HCT116 (cell line): Measurements from ENCODE around the gene TTYH3. TPM values are rescaled to one million over a fixed set of nuclear protein-coding genes. Genes with fewer than 3 reads are reported as not detected.

ENCODE experiments used
- ATAC-seq: fragments of 200-7000 bp; cut with Tn5 transposase; 2 replicates; pipeline ENCODE4 v1.9.1; 2020; ENCODE audit warnings: mild to moderate bottlenecking, moderate library complexity
- BruUV-seq: library from RNA; stranded (reverse); fragments of 400-500 nt; replicated peaks from 2 replicates; lab custom pipeline; 2021; lab: Mats Ljungman, UMichigan
- CTCF ChIA-PET: fragments of 300-600 bp; sonication (Branson Sonifier 250); formaldehyde crosslinking; loops from one replicate; lab custom pipeline; 2021; ENCODE audit warnings: antibody characterized with exemption; lab: Charles Lee
- POLR2A ChIA-PET: fragments of 300-600, 350-600 bp; sonication (Branson Sonifier 250); formaldehyde crosslinking; loops from one replicate; lab custom pipeline; 2021; ENCODE audit warnings: antibody characterized with exemption; lab: Charles Lee
- RAD21 ChIA-PET, 2 experiments: fragments of 300-600 bp; sonication (Branson Sonifier 250); formaldehyde crosslinking; loops; one replicate each; lab custom pipeline; 2023; ENCODE audit warnings: low total read pairs in 2 of 2; ENCODE audit not compliant: uncharacterized antibody in 2 of 2, unreplicated experiment in 2 of 2, low non-redundant PET in 1 of 2; lab: Charles Lee
- DNase-seq: peaks from one replicate; pipeline ENCODE4 v3.0.0-alpha.2; 2010; ENCODE audit warnings: low read depth, low spot score
- H2AFZ ChIP-seq: fragments of 200-600 bp; shearing (Covaris generic), sonication (generic); 2 replicates; pipeline ENCODE4 v1.6.1; 2017; ENCODE audit warnings: low read depth, mixed run types, mixed read lengths, antibody characterized with exemption, low read length; ENCODE audit not compliant: poor library complexity, severe bottlenecking
- H3K27ac ChIP-seq: 2 replicates; pipeline ENCODE4 v1.5.1; 2012; ENCODE audit warnings: low read depth, low read length
- H3K27me3 ChIP-seq: fragments of 200-600 bp; sonication (generic); 2 replicates; pipeline ENCODE4 v1.6.1; 2016; ENCODE audit warnings: mixed run types, low read length, mixed read lengths; ENCODE audit not compliant: insufficient read depth
- H3K36me3 ChIP-seq, 2 experiments: fragments of 200-500 bp in 1 of 2; fragments of 200-600 bp in 1 of 2; sonication (Bioruptor generic) in 1 of 2; sonication (generic) in 1 of 2; 2 replicates each; pipeline versions ENCODE4 v1.5.1 to v1.6.1; 2014 to 2016; ENCODE audit warnings: low read length in 2 of 2, inconsistent platforms in 1 of 2, mixed read lengths in 1 of 2, mixed run types in 1 of 2; ENCODE audit not compliant: insufficient read depth in 2 of 2, control insufficient read depth in 1 of 2
- H3K4me1 ChIP-seq, 2 experiments: fragments of 200-600 bp in 1 of 2; sonication (generic) in 1 of 2; 2 replicates each; pipeline versions ENCODE4 v1.5.1 to v1.6.1; 2012 to 2017; ENCODE audit warnings: low read length in 2 of 2, inconsistent platforms in 1 of 2, mild to moderate bottlenecking in 1 of 2, mixed read lengths in 1 of 2, mixed run types in 1 of 2, moderate library complexity in 1 of 2; ENCODE audit not compliant: insufficient read depth in 2 of 2, control insufficient read depth in 1 of 2
- H3K4me2 ChIP-seq: fragments of 200-600 bp; sonication (generic); 2 replicates; pipeline ENCODE4 v1.6.1; 2017; ENCODE audit warnings: mixed run types, low read length, mixed read lengths
- H3K4me3 ChIP-seq, 2 experiments: fragments of 200-600 bp in 1 of 2; sonication (generic) in 1 of 2; replicated peaks in 1 of 2; 2 replicates each; pipeline ENCODE4 v1.5.1; 2011 to 2016; ENCODE audit warnings: low read length in 2 of 2, control low read depth in 1 of 2, low read depth in 1 of 2, mild to moderate bottlenecking in 1 of 2, mixed read lengths in 1 of 2, mixed run types in 1 of 2
- H3K79me2 ChIP-seq: fragments of 200-600 bp; sonication (generic); 2 replicates; pipeline ENCODE4 v1.6.1; 2017; ENCODE audit warnings: mild to moderate bottlenecking, mixed run types, low read length, moderate library complexity, mixed read lengths; ENCODE audit not compliant: insufficient read depth
- H3K9ac ChIP-seq: fragments of 200-600 bp; sonication (generic); 2 replicates; pipeline ENCODE4 v1.6.1; 2016; ENCODE audit warnings: low read length, mixed read lengths
- H3K9me2 ChIP-seq: fragments of 200-600 bp; sonication (generic), shearing (Covaris generic); 2 replicates; pipeline ENCODE4 v1.6.1; 2017; ENCODE audit warnings: mixed run types, mild to moderate bottlenecking, moderate library complexity; ENCODE audit not compliant: insufficient read depth
- H3K9me3 ChIP-seq, 2 experiments: fragments of 200-500 bp in 1 of 2; fragments of 200-600 bp in 1 of 2; sonication (Bioruptor generic) in 1 of 2; sonication (generic) in 1 of 2; 2 replicates each; pipeline ENCODE4 v1.6.1; 2014 to 2017; ENCODE audit warnings: low read length in 2 of 2, mixed read lengths in 2 of 2, inconsistent platforms in 1 of 2, low read depth in 1 of 2, mild to moderate bottlenecking in 1 of 2, mixed run types in 1 of 2, moderate library complexity in 1 of 2; ENCODE audit not compliant: control insufficient read depth in 1 of 2, insufficient read depth in 1 of 2
- H4K20me1 ChIP-seq: fragments of 200-600 bp; sonication (generic), shearing (Covaris generic); 2 replicates; pipeline ENCODE4 v1.6.1; 2017; ENCODE audit warnings: mixed run types, mild to moderate bottlenecking, moderate library complexity; ENCODE audit not compliant: insufficient read depth
- CBX3 ChIP-seq: IDR thresholded peaks from 2 replicates; pipeline ENCODE4 v1.6.1; 2012; ENCODE audit warnings: low read depth
- CEBPB ChIP-seq: IDR thresholded peaks from 2 replicates; pipeline ENCODE4 v1.6.1; 2012; ENCODE audit warnings: low read depth
- EGR1 ChIP-seq: IDR thresholded peaks from 2 replicates; pipeline ENCODE4 v1.6.1; 2012; ENCODE audit warnings: low read depth
- EZH2 ChIP-seq: fragments of 200-600 bp; sonication (generic); IDR thresholded peaks from 2 replicates; pipeline ENCODE4 v1.6.1; 2017; ENCODE audit warnings: antibody characterized with exemption, mixed run types
- JUND ChIP-seq: IDR thresholded peaks from 2 replicates; pipeline ENCODE4 v1.6.1; 2012
- RAD21 ChIP-seq: IDR thresholded peaks from 2 replicates; pipeline ENCODE4 v1.6.1; 2012; ENCODE audit warnings: low read depth, mild to moderate bottlenecking
- TCF7L2 ChIP-seq: IDR thresholded peaks from 2 replicates; pipeline ENCODE4 v1.7.0; 2011; ENCODE audit warnings: borderline replicate concordance, inconsistent platforms; ENCODE audit not compliant: insufficient read depth, insufficient read length; ENCODE audit errors: extremely low read depth
- ZFX ChIP-seq: fragments of 450-650 bp; IDR thresholded peaks from 2 replicates; pipeline ENCODE4 v1.6.1; 2017
- intact Hi-C: fragments of 100-400 bp; cut with micrococcal nuclease; formaldehyde crosslinking; loops from 2 replicates; pipeline ENCODE4 v1.10.0; 2022
- total RNA-seq: library from RNA; stranded (reverse); gene quantifications from one replicate; pipeline ENCODE4 v1.2.1, GENCODE V29; 2021; ENCODE audit not compliant: unreplicated experiment
- TF ChIP-seq, protein P1 (sequence below), 3 experiments: fragments of 200-600 bp in 1 of 3; sonication (generic) in 1 of 3; IDR thresholded peaks in 2 of 3; conservative IDR thresholded peaks in 1 of 3; 2 replicates each; pipeline ENCODE4 v1.5.1; 2012 to 2017; ENCODE audit warnings: low read depth in 2 of 3, low read length in 2 of 3, antibody characterized with exemption in 1 of 3, borderline replicate concordance in 1 of 3, control low read depth in 1 of 3, mild to moderate bottlenecking in 1 of 3, mixed read lengths in 1 of 3, mixed run types in 1 of 3, moderate library complexity in 1 of 3; ENCODE audit not compliant: insufficient read depth in 1 of 3

Gene TTYH3
- total RNA-seq, 1 experiment from 2014 or later = 40.3 TPM

DNA sequence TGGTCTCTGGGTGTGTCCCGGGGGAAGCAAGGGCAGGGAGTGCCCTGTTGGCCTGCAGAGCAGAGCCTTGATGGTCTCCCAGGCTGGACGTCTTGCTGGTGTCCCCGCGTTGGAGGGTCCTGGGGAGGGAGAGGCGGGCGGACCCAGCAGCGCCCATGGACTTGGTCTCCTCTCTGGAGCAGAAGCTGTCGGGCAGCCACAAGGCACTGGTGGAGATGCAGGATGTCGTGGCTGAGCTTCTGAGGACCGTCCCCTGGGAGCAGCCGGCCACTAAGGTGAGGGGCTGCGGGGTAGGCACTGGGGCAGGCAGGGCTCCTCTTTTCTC lies 20.9 kb downstream of the TTYH3 start:
- H3K4me3 ChIP-seq = no peak overlapping the region
- H4K20me1 ChIP-seq = no peaks in the 10 kb centered on the region
- H3K9me2 ChIP-seq = no peaks in the 10 kb centered on the region
- no TSS peak for BruUV-seq
- ChIA-PET POLR2A (no interaction called here), CTCF (no interaction called here), RAD21 (no interaction called here)
- ATAC-seq (no peak), DNase-seq (no peak)
- H3K4me2 ChIP-seq = no peak overlapping the region
- H3K79me2 ChIP-seq = no peaks in the 10 kb centered on the region
- no peaks in the 10 kb centered on the region; a peak in 2 of 4 replicates for H3K36me3 ChIP-seq
- no peaks in the 10 kb centered on the region for H3K9me3 ChIP-seq
- no peak overlapping the region for H3K27ac ChIP-seq
- no peaks in the 10 kb centered on the region for H3K4me1 ChIP-seq
- no peak overlapping the region for H2AFZ ChIP-seq
- H3K27me3 ChIP-seq = no peaks in the 10 kb centered on the region
- intact Hi-C loops = no loop called here
- TF ChIP-seq TCF7L2 (no peak), CBX3 (no peak), EZH2 (no peak), EGR1 (no peak), CEBPB (no peak), ZFX (no peak)
- TF ChIP-seq, protein P1, sequence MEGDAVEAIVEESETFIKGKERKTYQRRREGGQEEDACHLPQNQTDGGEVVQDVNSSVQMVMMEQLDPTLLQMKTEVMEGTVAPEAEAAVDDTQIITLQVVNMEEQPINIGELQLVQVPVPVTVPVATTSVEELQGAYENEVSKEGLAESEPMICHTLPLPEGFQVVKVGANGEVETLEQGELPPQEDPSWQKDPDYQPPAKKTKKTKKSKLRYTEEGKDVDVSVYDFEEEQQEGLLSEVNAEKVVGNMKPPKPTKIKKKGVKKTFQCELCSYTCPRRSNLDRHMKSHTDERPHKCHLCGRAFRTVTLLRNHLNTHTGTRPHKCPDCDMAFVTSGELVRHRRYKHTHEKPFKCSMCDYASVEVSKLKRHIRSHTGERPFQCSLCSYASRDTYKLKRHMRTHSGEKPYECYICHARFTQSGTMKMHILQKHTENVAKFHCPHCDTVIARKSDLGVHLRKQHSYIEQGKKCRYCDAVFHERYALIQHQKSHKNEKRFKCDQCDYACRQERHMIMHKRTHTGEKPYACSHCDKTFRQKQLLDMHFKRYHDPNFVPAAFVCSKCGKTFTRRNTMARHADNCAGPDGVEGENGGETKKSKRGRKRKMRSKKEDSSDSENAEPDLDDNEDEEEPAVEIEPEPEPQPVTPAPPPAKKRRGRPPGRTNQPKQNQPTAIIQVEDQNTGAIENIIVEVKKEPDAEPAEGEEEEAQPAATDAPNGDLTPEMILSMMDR (IDR thresholded peaks at IDR 0.05 in 2 of 3, conservative IDR thresholded peaks at IDR 0.05 in 1 of 3; ENCODE audit: borderline replicate concordance in 1 of 3, insufficient read depth in 1 of 3, low read depth in 2 of 3, low read length in 2 of 3) = no peak
- H3K9ac ChIP-seq = no peak overlapping the region

DNA sequence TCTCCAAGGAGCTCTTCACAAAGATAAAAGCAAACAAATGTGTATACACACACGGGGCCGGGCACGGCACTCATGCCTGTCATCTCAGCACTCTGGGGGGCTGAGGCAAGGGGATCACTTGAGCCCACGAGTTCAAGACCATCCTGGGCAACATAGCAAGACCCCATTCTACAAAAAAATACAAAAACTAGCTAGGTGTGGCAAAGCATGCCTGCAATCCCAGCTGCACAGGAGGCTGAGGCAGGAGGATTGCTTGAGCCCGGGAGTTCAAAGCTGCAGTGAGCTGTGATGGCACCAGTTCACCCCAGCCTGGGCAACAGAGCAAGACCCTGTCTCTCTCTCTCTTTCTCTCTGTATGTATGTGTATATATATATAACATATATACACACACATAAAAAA lies 22.3 kb downstream of the TTYH3 start:
- RAD21 ChIA-PET = no interaction called here
- H4K20me1 ChIP-seq = no peaks in the 10 kb centered on the region
- no peaks in the 10 kb centered on the region for H3K4me1 ChIP-seq
- POLR2A ChIA-PET = no interaction called here
- intact Hi-C loops = no loop called here
- no peak overlapping the region for H3K4me2 ChIP-seq
- BruUV-seq = no TSS peak
- ATAC-seq (no peak), DNase-seq (no peak)
- TF ChIP-seq TCF7L2 (no peak), EZH2 (no peak), JUND (no peak), RAD21 (no peak)
- no peak overlapping the region for H3K4me3 ChIP-seq
- no peaks in the 10 kb centered on the region for H3K9me3 ChIP-seq
- H3K27ac ChIP-seq = no peak overlapping the region
- no peaks in the 10 kb centered on the region for H3K27me3 ChIP-seq
- H3K36me3 ChIP-seq = no peaks in the 10 kb centered on the region; a peak in 2 of 4 replicates
- no peak overlapping the region for H2AFZ ChIP-seq
- no peak overlapping the region for H3K9ac ChIP-seq
- H3K79me2 ChIP-seq = no peaks in the 10 kb centered on the region
- H3K9me2 ChIP-seq = no peaks in the 10 kb centered on the region
- CTCF ChIA-PET = interaction anchor here (0.6 to 1.0 kb wide), 2 partner anchors 17 to 990 kb away, joined by 3 to 4 read pairs; no protein-coding TSS in a partner anchor
